ENCODE results near the gene CRACR2A.

Gene CRACR2A

DNA sequence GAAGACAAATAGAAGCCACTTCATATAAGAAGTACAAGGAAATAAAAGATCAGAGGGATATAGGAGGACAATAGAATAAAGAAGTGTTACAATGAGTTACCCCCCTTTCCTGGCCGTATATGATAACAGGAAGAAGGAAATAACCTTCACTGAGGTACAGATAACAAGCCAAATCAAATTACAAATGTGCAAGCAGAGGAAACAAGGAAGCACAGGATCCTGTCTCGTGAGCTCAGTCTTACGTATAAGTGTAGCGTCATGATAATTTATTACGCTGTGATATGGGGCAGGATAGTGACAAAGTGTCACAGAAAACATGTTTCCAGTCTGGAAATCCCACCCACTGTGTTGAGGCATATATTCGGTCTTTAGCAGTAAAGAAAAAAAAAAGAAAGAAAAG is 26.5 kb downstream of the CRACR2A start:
- Histone ChIP-seq H3K27me3 (ENCODE audit: low read depth) (no peaks in the 10 kb centered on the region), H3K4me1 (peaks cover 14% of the 10 kb centered on the region), H3K4me3 (no peak overlapping the region), H3K36me3 (replicated peaks) (no peaks in the 10 kb centered on the region), H3K9me3 (no peaks in the 10 kb centered on the region; the same call in 1 of the 2 replicates)
- DNase-seq (ENCODE audit: low spot score in 2 of 2): no peak
- in situ Hi-C loops (cut with MboI; ENCODE audit: low sequenced_read_pairs): no loop called here

- DNase-seq (ENCODE audit: low spot score in 2 of 2): peak in 1 of 2 experiments; percentile 82
- peaks cover 14% of the 10 kb centered on the region for H3K4me1 ChIP-seq
- no peak overlapping the region for H3K4me3 ChIP-seq
- no peaks in the 10 kb centered on the region; the same call in 1 of the 2 replicates for H3K9me3 ChIP-seq
- in situ Hi-C loops (cut with MboI; ENCODE audit: low sequenced_read_pairs): no loop called here
- H3K36me3 ChIP-seq (replicated peaks): no peaks in the 10 kb centered on the region
- H3K27me3 ChIP-seq (ENCODE audit: low read depth): no peaks in the 10 kb centered on the region
Measured at GRCh38 chr12:3725388-3726115, 27.4 kb downstream of the CRACR2A start.

GRCh38 chr12:3723916-3724805 is 28.7 kb downstream of the CRACR2A start:
- DNase-seq (ENCODE audit: low spot score in 2 of 2): no peak
- Histone ChIP-seq H3K36me3 (replicated peaks) (no peaks in the 10 kb centered on the region), H3K4me3 (no peak overlapping the region), H3K4me1 (peaks cover 14% of the 10 kb centered on the region), H3K9me3 (no peaks in the 10 kb centered on the region; the same call in 1 of the 2 replicates), H3K27me3 (ENCODE audit: low read depth) (no peaks in the 10 kb centered on the region)
- in situ Hi-C loops (cut with MboI; ENCODE audit: low sequenced_read_pairs): no loop called here

DNA sequence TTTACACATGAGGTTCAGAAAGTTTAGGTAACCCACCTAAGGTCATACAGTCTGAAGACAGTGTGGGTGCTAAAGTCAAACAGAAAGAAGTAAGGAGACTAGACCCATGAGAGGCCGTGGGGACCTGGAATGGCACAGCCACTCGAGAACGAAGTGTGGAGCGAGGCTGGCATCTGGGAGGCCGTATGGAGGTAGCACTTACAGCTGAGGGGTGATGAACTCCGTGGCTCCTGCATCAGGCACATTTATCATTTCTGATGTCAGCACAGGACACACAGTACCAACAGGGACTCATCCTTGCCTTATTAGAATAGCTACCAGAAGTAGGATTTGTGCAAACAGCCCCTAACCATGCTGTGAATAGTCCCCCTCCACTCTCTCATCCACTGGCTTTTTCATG is 30.5 kb downstream of the CRACR2A start:
- Histone ChIP-seq H3K4me1 (peaks cover 14% of the 10 kb centered on the region), H3K4me3 (no peak overlapping the region), H3K36me3 (replicated peaks) (no peaks in the 10 kb centered on the region), H3K27me3 (ENCODE audit: low read depth) (no peaks in the 10 kb centered on the region), H3K9me3 (no peaks in the 10 kb centered on the region; the same call in 1 of the 2 replicates)
- no peak for DNase-seq (ENCODE audit: low spot score in 2 of 2)
- in situ Hi-C loops (cut with MboI; ENCODE audit: low sequenced_read_pairs): no loop called here

DNA sequence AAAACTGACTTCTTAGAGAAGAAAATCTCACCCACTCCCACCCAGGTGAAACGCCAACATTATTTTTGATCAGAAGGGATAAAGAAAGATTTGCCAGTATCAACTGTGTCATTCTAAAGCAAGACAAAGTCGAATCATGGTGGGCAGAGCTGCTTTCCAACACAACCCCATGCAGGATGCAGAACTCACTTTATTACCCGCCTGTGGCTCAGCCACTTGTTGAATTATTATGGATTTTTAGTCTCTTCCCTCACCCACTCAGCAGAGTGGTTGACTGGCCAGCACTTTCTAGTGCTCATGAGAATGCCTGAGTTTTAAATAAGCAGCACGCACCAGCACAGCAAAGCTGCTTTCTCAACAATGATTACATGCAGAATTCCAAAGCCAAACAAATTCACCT is 32.1 kb downstream of the CRACR2A start:
- in situ Hi-C loops (cut with MboI; ENCODE audit: low sequenced_read_pairs): no loop called here
- H3K36me3 ChIP-seq (replicated peaks): no peaks in the 10 kb centered on the region
- H3K9me3 ChIP-seq: no peaks in the 10 kb centered on the region; the same call in 1 of the 2 replicates
- no peak overlapping the region for H3K4me3 ChIP-seq
- DNase-seq (ENCODE audit: low spot score in 2 of 2): no peak
- H3K27me3 ChIP-seq (ENCODE audit: low read depth): no peaks in the 10 kb centered on the region
- peaks cover 7% of the 10 kb centered on the region for H3K4me1 ChIP-seq

DNA sequence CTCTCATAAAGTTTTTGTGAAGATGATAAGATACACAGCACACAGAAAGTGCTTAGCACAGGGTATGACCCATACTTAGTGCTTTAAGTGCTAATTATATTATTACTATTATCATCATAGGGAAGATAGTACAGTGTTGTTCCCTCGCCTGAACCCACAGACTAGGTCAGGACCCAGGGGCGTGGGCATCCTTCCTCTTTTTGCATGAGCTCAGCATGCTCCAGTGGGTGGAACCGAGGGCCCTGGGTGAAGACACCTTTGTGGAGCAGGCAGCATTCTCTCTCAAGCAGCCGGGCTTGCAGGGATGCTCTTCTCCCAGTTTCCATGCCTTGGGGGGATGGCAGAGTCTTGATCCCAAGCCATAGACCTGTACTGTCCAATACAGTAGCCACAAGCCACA is 34.8 kb downstream of the CRACR2A start:
- Histone ChIP-seq H3K4me3 (no peak overlapping the region), H3K27me3 (ENCODE audit: low read depth) (no peaks in the 10 kb centered on the region), H3K9me3 (no peaks in the 10 kb centered on the region; the same call in 1 of the 2 replicates), H3K36me3 (replicated peaks) (no peaks in the 10 kb centered on the region), H3K4me1 (no peaks in the 10 kb centered on the region)
- no peak for DNase-seq (ENCODE audit: low spot score in 2 of 2)
- in situ Hi-C loops (cut with MboI; ENCODE audit: low sequenced_read_pairs): no loop called here

- Histone ChIP-seq H3K36me3 (replicated peaks) (no peaks in the 10 kb centered on the region), H3K4me3 (no peak overlapping the region), H3K27me3 (ENCODE audit: low read depth) (no peaks in the 10 kb centered on the region), H3K9me3 (no peaks in the 10 kb centered on the region), H3K4me1 (no peaks in the 10 kb centered on the region)
- no peak for DNase-seq (ENCODE audit: low spot score in 2 of 2)
- in situ Hi-C loops (cut with MboI; ENCODE audit: low sequenced_read_pairs): no loop called here
Measured at GRCh38 chr12:3717283-3717898, 35.5 kb downstream of the CRACR2A start.

DNA sequence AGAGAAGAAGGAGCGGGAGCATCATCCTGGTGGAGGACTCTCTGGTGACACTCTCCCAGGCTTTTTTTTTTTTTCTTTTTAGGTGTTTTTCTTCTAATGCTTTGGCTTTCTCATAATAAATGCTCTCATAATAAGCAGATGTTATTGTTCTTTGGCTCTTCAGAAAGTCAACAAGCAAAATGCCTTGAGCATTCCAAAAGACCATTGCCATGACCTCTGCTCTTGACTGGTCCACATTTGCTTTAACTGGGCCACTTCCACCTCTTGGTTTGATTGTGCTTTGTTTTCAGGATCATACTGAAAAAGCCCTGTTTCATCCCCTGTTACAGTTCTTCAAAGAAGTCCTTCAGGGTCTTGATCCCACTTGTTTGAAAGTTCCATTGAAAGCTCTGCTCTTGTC is 36.9 kb downstream of the CRACR2A start:
- in situ Hi-C loops (cut with MboI; ENCODE audit: low sequenced_read_pairs): no loop called here
- Histone ChIP-seq H3K4me3 (no peak overlapping the region), H3K4me1 (no peaks in the 10 kb centered on the region), H3K9me3 (no peaks in the 10 kb centered on the region), H3K27me3 (ENCODE audit: low read depth) (no peaks in the 10 kb centered on the region), H3K36me3 (replicated peaks) (no peaks in the 10 kb centered on the region)
- DNase-seq (ENCODE audit: low spot score in 2 of 2): no peak

DNA sequence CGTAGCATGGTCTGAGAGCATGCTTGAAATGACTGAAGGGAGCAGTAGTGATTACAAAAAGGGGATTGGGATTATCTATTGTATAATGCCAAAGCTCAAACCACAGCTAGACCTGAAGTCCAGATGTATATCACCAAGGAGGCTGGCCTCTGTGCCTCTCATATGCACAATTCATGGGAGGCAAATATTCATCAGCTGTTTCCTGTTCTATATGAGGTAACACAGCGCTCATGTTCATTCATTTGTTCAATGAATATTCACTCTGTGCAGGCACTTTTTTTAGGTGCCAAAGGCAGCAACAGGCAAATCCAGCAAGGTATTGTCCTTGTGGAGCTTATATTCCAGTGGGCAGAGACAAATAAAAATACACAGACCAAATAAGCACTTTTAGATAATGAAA is 39.0 kb downstream of the CRACR2A start:
- no peak overlapping the region for H3K4me3 ChIP-seq
- H3K27me3 ChIP-seq (ENCODE audit: low read depth): no peaks in the 10 kb centered on the region
- no peaks in the 10 kb centered on the region for H3K9me3 ChIP-seq
- H3K36me3 ChIP-seq (replicated peaks): no peaks in the 10 kb centered on the region
- in situ Hi-C loops (cut with MboI; ENCODE audit: low sequenced_read_pairs): no loop called here
- no peak for DNase-seq (ENCODE audit: low spot score in 2 of 2)
- no peaks in the 10 kb centered on the region for H3K4me1 ChIP-seq

DNA sequence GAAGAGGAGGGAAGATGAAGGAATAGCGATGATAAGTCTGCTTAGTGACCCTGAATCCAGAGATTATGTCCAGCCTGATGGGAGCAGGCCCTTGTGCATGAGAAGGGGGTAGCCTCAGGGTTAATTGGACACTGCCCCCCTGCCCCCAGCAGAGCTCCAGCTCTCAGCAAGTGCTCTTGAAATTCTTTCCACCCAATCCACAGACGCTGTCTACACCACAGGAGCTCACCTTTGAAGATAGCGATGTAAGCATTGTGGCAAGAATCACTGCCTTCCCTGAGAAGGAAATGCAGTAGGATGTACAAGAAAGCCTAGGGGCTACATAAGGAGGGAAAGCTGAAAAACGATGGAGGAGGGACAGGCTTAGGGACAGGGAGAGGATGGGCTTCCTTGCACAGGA is 39.4 kb downstream of the CRACR2A start:
- H3K4me3 ChIP-seq: no peak overlapping the region
- in situ Hi-C loops (cut with MboI; ENCODE audit: low sequenced_read_pairs): no loop called here
- no peaks in the 10 kb centered on the region for H3K36me3 ChIP-seq (replicated peaks)
- no peaks in the 10 kb centered on the region for H3K27me3 ChIP-seq (ENCODE audit: low read depth)
- no peaks in the 10 kb centered on the region for H3K4me1 ChIP-seq
- no peaks in the 10 kb centered on the region for H3K9me3 ChIP-seq
- DNase-seq (ENCODE audit: low spot score in 2 of 2): no peak

DNA sequence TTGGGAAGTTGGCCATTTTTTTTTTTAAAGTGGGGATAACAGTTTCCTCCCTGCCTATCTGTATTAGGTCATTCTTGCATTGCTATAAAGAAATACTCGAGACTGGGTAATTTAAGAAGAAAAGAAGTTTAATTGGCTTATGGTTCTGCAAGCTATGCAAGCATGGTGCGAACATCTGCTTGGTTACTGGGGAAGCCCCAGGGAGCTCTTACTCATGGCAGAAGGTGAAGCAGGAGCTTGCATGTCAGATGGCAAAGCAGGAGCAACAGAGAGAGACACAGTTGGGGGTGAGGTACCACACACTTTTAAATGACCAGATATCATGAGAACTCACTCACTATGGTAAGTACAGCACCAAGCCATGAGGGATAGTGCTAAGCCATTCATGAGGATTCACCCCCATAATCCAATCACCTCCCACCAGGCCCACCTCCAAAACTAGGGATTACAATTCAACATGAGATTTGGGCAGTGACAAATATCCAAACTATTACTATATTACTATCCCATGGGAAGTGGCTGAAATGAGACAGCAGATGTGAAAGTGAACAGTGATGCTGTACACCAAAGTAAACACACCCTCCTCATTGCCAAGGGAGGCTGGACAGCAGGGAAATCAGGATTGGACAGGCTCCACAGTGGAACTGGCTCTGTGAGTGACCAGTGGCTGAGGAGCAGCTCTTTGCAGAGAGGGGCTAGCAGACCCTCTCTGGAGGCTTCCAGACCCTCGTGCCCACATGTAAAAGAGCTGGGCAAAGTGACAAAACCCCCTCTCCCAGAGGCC is 40.5 kb downstream of the CRACR2A start:
- in situ Hi-C loops (cut with MboI; ENCODE audit: low sequenced_read_pairs): no loop called here
- H3K27me3 ChIP-seq (ENCODE audit: low read depth): no peaks in the 10 kb centered on the region
- H3K4me3 ChIP-seq: no peak overlapping the region
- H3K4me1 ChIP-seq: no peaks in the 10 kb centered on the region
- H3K9me3 ChIP-seq: no peaks in the 10 kb centered on the region
- no peaks in the 10 kb centered on the region for H3K36me3 ChIP-seq (replicated peaks)
- no peak for DNase-seq (ENCODE audit: low spot score in 2 of 2)

- Histone ChIP-seq H3K27me3 (ENCODE audit: low read depth) (no peaks in the 10 kb centered on the region), H3K4me1 (no peaks in the 10 kb centered on the region), H3K36me3 (replicated peaks) (no peaks in the 10 kb centered on the region), H3K9me3 (no peaks in the 10 kb centered on the region), H3K4me3 (no peak overlapping the region)
- in situ Hi-C loops (cut with MboI; ENCODE audit: low sequenced_read_pairs): no loop called here
- DNase-seq (ENCODE audit: low spot score in 2 of 2): no peak
Measured at GRCh38 chr12:3705354-3705675, 47.6 kb downstream of the CRACR2A start.

DNA sequence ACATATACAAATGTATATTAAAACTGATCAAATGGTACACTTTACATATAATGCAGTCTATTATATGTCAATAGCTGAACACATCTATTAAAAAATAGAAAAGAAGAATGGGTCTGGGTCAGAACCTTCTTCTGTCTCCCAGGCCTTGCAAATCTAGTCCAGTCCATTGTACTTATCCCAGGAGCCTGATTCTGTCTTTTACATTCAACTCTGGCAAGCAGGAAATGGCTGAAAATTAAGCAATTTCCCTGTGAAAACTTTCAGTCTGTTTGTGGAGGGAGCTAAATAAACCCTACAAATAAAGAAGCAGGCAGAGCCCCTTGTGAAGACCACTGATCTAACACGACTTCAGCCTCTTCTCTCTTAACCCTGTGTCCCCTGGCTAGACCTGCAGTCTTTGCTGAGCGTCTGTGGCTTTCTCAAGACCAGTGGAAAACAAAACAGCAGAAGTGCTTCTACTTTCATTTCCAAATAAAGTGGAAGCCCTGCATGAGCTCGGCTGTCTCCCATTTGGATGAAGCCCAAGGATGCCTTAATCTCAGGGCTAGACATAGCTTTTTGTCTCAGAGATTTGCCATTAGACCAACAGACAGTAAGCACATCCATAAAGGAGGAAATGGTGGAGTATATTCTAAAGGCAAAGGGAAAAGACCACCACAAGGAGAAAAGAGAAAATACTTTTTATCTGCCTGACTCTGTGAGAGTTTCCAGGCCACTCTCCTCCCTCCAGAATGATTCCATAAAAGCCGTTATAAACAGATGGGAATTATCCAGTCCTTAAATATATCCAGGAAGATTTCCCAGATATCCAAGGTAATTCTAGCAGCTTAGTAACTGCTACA is 48.2 kb downstream of the CRACR2A start:
- DNase-seq (ENCODE audit: low spot score in 2 of 2): no peak
- in situ Hi-C loops (cut with MboI; ENCODE audit: low sequenced_read_pairs): no loop called here
- no peak overlapping the region for H3K4me3 ChIP-seq

More for the DNA sequence above, 48.2 kb downstream of the CRACR2A start:
- Histone ChIP-seq H3K4me1 (no peaks in the 10 kb centered on the region), H3K27me3 (ENCODE audit: low read depth) (no peaks in the 10 kb centered on the region), H3K36me3 (replicated peaks) (no peaks in the 10 kb centered on the region), H3K9me3 (no peaks in the 10 kb centered on the region)
